B cell (primary cell): ENCODE data around the gene PER1. TPM values are rescaled to one million over a fixed set of nuclear protein-coding genes. Genes with fewer than 3 reads are reported as not detected.

Source experiments
- ATAC-seq: fragments of 200-7000 bp; cut with Tn5 transposase; one replicate; pipeline ENCODE4 v1.10.0; 2021; ENCODE audit warnings: low read depth, mild to moderate bottlenecking, moderate number of reproducible peaks, moderate library complexity
- CTCF ChIA-PET: fragments of 350-600 bp; sonication (Branson Sonifier 250); formaldehyde crosslinking; loops from one replicate; lab custom pipeline; 2021; ENCODE audit warnings: antibody characterized with exemption, inconsistent platforms; lab: Charles Lee
- POLR2A ChIA-PET: fragments of 350-600 bp; sonication (Branson Sonifier 250); formaldehyde crosslinking; loops from one replicate; lab custom pipeline; 2021; ENCODE audit warnings: antibody characterized with exemption; lab: Charles Lee
- DNase-seq: peaks from one replicate; pipeline ENCODE4 v3.0.0; 2013
- H2AFZ ChIP-seq: 2 replicates; pipeline ENCODE4 v1.6.1; 2012; ENCODE audit warnings: mild to moderate bottlenecking, low read depth, low read length; ENCODE audit not compliant: insufficient read depth, poor library complexity, severe bottlenecking
- H3K27ac ChIP-seq, 2 donors: 1 replicate in 1 of 2; 2 replicates in 1 of 2; pipeline ENCODE4 v1.5.1; 2012 to 2013; ENCODE audit warnings: low read length in 2 of 2, mild to moderate bottlenecking in 2 of 2, moderate library complexity in 1 of 2
- H3K27me3 ChIP-seq, 4 experiments: fragments of 200-600 bp in 1 of 4; sonication (generic) in 1 of 4; replicated peaks in 1 of 4; 1 replicate in 2 of 4; 2 replicates in 2 of 4; pipeline versions ENCODE4 v1.6.1 to v1.7.0; 2013 to 2016; ENCODE audit warnings: low read length in 3 of 4, mild to moderate bottlenecking in 2 of 4, mixed read lengths in 1 of 4, moderate library complexity in 1 of 4; ENCODE audit not compliant: insufficient read depth in 4 of 4, control insufficient read depth in 3 of 4; ENCODE audit errors: control extremely low read depth in 1 of 4
- H3K36me3 ChIP-seq, 2 experiments: replicated peaks in 1 of 2; 1 replicate in 1 of 2; 2 replicates in 1 of 2; pipeline versions ENCODE4 v1.6.1 to v1.7.1; 2013; ENCODE audit warnings: low read length in 1 of 2; ENCODE audit not compliant: insufficient read depth in 2 of 2, control insufficient read depth in 1 of 2; ENCODE audit errors: control extremely low read depth in 1 of 2, extremely low read depth in 1 of 2
- H3K4me1 ChIP-seq, 2 donors: fragments of 200-600 bp in 1 of 2; sonication (generic) in 1 of 2; 1 replicate in 1 of 2; 2 replicates in 1 of 2; pipeline versions ENCODE4 v1.5.1 to v1.6.1; 2013 to 2017; ENCODE audit warnings: low read length in 2 of 2; ENCODE audit not compliant: control insufficient read depth in 2 of 2, insufficient read depth in 2 of 2
- H3K4me2 ChIP-seq: replicated peaks from 2 replicates; pipeline ENCODE3; 2012; ENCODE audit warnings: mild to moderate bottlenecking, low read depth, low read length; ENCODE audit not compliant: poor library complexity, severe bottlenecking
- H3K4me3 ChIP-seq, 5 experiments: fragments of 200-600 bp in 1 of 5; sonication (generic) in 1 of 5; 1 replicate in 3 of 5; 2 replicates in 2 of 5; pipeline versions ENCODE4 v1.5.1 to v1.7.0; 2011 to 2016; ENCODE audit warnings: low read length in 4 of 5, mild to moderate bottlenecking in 4 of 5, low read depth in 2 of 5, control low read depth in 1 of 5, moderate library complexity in 1 of 5; ENCODE audit not compliant: insufficient read depth in 1 of 5; ENCODE audit errors: control extremely low read depth in 1 of 5, extremely low read depth in 1 of 5
- H3K79me2 ChIP-seq: fragments of 200-600 bp; sonication (generic); one replicate; pipeline ENCODE4 v1.6.0; 2016; ENCODE audit warnings: low read length; ENCODE audit not compliant: control insufficient read depth, insufficient read depth
- H3K9ac ChIP-seq: fragments of 200-600 bp; sonication (generic); 2 replicates; pipeline ENCODE4 v1.6.1; 2017; ENCODE audit warnings: mild to moderate bottlenecking, low read length, moderate library complexity
- H3K9me3 ChIP-seq, 3 donors: one replicate each; pipeline versions ENCODE4 v1.6.1 to v1.7.1; 2013; ENCODE audit warnings: low read length in 2 of 3; ENCODE audit not compliant: control insufficient read depth in 2 of 3, insufficient read depth in 1 of 3; ENCODE audit errors: control extremely low read depth in 1 of 3
- H4K20me1 ChIP-seq: 2 replicates; pipeline ENCODE4 v1.6.0; 2012; ENCODE audit warnings: mild to moderate bottlenecking, low read length; ENCODE audit not compliant: insufficient read depth, control insufficient read depth, poor library complexity, severe bottlenecking
- H3K27ac Mint-ChIP-seq: one replicate; pipeline ENCODE4 v1.8.0; 2021; ENCODE audit warnings: mixed read lengths
- H3K27me3 Mint-ChIP-seq: one replicate; pipeline ENCODE4 v1.8.0; 2021; ENCODE audit warnings: mixed read lengths
- H3K4me1 Mint-ChIP-seq: one replicate; pipeline ENCODE4 v1.8.0; 2021; ENCODE audit warnings: mixed read lengths
- H3K4me3 Mint-ChIP-seq: one replicate; pipeline ENCODE4 v1.8.0; 2021; ENCODE audit warnings: mixed read lengths
- H3K9me3 Mint-ChIP-seq: one replicate; pipeline ENCODE4 v1.8.0; 2022; ENCODE audit warnings: mixed read lengths; ENCODE audit not compliant: insufficient read depth
- EZH2 ChIP-seq: IDR thresholded peaks from 2 replicates; pipeline ENCODE4 v1.6.1; 2012; ENCODE audit warnings: borderline replicate concordance, low read depth, mild to moderate bottlenecking, moderate library complexity, low read length; ENCODE audit not compliant: insufficient read depth, poor library complexity, severe bottlenecking
- WGBS: methylation state at CpG from one replicate; pipeline ENCODE4 v1.1.5; 2013; ENCODE audit warnings: missing lambda C conversion rate; ENCODE audit not compliant: insufficient coverage; 5-methylcytosine and 5-hydroxymethylcytosine counted together
- intact Hi-C: fragments of 100-400 bp; cut with micrococcal nuclease; formaldehyde crosslinking; loops from one replicate; pipeline ENCODE4 v1.10.0; 2022
- polyA plus RNA-seq: library from polyadenylated mRNA; depleted of rRNA; stranded (reverse); fragments of >200 nt; gene quantifications from 2 replicates; pipeline ENCODE4 v1.2.3, GENCODE V29; 2012
- total RNA-seq, 2 donors: library from RNA; stranded (reverse); fragments of 120-200 nt in 1 of 2; gene quantifications; 1 replicate in 1 of 2; 2 replicates in 1 of 2; pipeline versions ENCODE4 v1.2.3 to v1.2.4, GENCODE V29; 2013 to 2022
- TF ChIP-seq, protein P1 (sequence below): fragments of 200-600 bp; IDR thresholded peaks from one replicate; pipeline ENCODE4 v1.8.0; 2022; ENCODE audit warnings: antibody characterized with exemption, mild to moderate bottlenecking

Gene PER1
- total and polyA plus RNA-seq, 2 donors (not counting 1 experiment from before 2014, with no cell fraction given): 120 to 176 TPM

DNA sequence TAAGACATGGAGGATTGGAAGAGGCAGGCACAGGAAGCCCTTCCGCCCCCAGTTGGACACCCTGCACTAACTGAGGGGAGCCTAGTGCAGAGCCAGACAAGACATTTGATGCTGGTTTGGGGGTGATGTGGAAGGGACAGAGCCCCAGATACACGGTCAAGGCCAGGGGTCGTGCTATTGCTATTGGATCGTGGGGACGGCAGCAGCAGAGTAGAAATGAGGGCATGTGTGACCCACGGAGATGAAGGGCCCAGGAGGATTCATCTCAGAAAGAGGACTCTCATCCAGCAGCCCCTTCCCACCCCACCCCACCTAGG lies 12.6 kb upstream of the PER1 start:
- ATAC-seq (no peak), DNase-seq (no peak)
- Histone ChIP-seq H2AFZ (peak overlapping the region; percentile 96), H3K4me1 (peaks cover 32 to 43% of the 10 kb centered on the region in 2 donors), H3K4me2 (peak overlapping the region; percentile 99), H4K20me1 (peaks cover 4% of the 10 kb centered on the region), H3K36me3 (peaks cover 0 to 20% of the 10 kb centered on the region in 2 experiments), H3K27me3 (no peaks in the 10 kb centered on the region), H3K27ac (peak overlapping the region; percentile 33 to 99), H3K9ac (no peak overlapping the region), H3K4me3 (no peak overlapping the region), H3K9me3 (no peaks in the 10 kb centered on the region), H3K79me2 (peaks cover 25% of the 10 kb centered on the region)
- POLR2A ChIA-PET: interaction anchor here (1.0 to 1.9 kb wide), 6 partner anchors 9 to 83 kb away, joined by 3 to 14 read pairs (median 6); partner anchors contain the start of genes BORCS6 and CTC1
- no peaks in the 10 kb centered on the region for H3K27me3 Mint-ChIP-seq
- H3K4me1 Mint-ChIP-seq: peaks cover 36% of the 10 kb centered on the region
- no peaks in the 10 kb centered on the region for H3K9me3 Mint-ChIP-seq
- H3K4me3 Mint-ChIP-seq: no peak overlapping the region
- intact Hi-C loops: no loop called here
- TF ChIP-seq EZH2: no peak
- TF ChIP-seq, protein P1, sequence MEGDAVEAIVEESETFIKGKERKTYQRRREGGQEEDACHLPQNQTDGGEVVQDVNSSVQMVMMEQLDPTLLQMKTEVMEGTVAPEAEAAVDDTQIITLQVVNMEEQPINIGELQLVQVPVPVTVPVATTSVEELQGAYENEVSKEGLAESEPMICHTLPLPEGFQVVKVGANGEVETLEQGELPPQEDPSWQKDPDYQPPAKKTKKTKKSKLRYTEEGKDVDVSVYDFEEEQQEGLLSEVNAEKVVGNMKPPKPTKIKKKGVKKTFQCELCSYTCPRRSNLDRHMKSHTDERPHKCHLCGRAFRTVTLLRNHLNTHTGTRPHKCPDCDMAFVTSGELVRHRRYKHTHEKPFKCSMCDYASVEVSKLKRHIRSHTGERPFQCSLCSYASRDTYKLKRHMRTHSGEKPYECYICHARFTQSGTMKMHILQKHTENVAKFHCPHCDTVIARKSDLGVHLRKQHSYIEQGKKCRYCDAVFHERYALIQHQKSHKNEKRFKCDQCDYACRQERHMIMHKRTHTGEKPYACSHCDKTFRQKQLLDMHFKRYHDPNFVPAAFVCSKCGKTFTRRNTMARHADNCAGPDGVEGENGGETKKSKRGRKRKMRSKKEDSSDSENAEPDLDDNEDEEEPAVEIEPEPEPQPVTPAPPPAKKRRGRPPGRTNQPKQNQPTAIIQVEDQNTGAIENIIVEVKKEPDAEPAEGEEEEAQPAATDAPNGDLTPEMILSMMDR: no peak
- 100% methylated on average over 4 of the region's 6 CpGs for WGBS
- H3K27ac Mint-ChIP-seq: peak overlapping the region; percentile 99
- CTCF ChIA-PET: interaction anchor here (0.8 to 1.4 kb wide), 4 partner anchors 8 to 57 kb away, joined by 3 to 5 read pairs (median 3); no protein-coding TSS in a partner anchor

GRCh38 chr17:8163978-8164814 lies 12.0 kb upstream of the PER1 start:
- H3K36me3 ChIP-seq: peaks cover 0 to 25% of the 10 kb centered on the region in 2 experiments
- H3K79me2 ChIP-seq: peaks cover 25% of the 10 kb centered on the region
- H4K20me1 ChIP-seq: peaks cover 4% of the 10 kb centered on the region
- intact Hi-C loops: loop anchor here (1.0 kb wide), 1 partner anchor 9 kb away; no protein-coding TSS in a partner anchor
- H3K4me1 ChIP-seq: peaks cover 32 to 49% of the 10 kb centered on the region in 2 donors
- TF ChIP-seq EZH2: no peak
- TF ChIP-seq, protein P1: no peak
- H3K4me3 Mint-ChIP-seq: peak overlapping the region; percentile 93
- peak overlapping the region; percentile 99 for H3K27ac Mint-ChIP-seq
- no peaks in the 10 kb centered on the region for H3K27me3 Mint-ChIP-seq
- H3K9me3 Mint-ChIP-seq: no peaks in the 10 kb centered on the region
- POLR2A ChIA-PET: interaction anchor here (0.6 to 1.9 kb wide), 7 partner anchors 9 to 83 kb away, joined by 3 to 14 read pairs (median 5); partner anchors contain the start of genes BORCS6 and CTC1
- H3K4me3 ChIP-seq: no peak overlapping the region
- DNase-seq: peak; percentile 60
- H3K27ac ChIP-seq: peak overlapping the region; percentile 94 to 99
- WGBS: 21% methylated on average over 4 of the region's 13 CpGs
- CTCF ChIA-PET: interaction anchor here (0.6 to 1.4 kb wide), 6 partner anchors 8 to 87 kb away, joined by 3 to 5 read pairs (median 4); no protein-coding TSS in a partner anchor
- H3K27me3 ChIP-seq: no peaks in the 10 kb centered on the region
- H2AFZ ChIP-seq: peak overlapping the region; percentile 96
- no peak overlapping the region for H3K9ac ChIP-seq
- peaks cover 39% of the 10 kb centered on the region for H3K4me1 Mint-ChIP-seq
- H3K4me2 ChIP-seq: peak overlapping the region; percentile 99
- no peaks in the 10 kb centered on the region for H3K9me3 ChIP-seq
- no peak for ATAC-seq
